ENCODE measurements around the gene CST3.

CST3 gene

DNA sequence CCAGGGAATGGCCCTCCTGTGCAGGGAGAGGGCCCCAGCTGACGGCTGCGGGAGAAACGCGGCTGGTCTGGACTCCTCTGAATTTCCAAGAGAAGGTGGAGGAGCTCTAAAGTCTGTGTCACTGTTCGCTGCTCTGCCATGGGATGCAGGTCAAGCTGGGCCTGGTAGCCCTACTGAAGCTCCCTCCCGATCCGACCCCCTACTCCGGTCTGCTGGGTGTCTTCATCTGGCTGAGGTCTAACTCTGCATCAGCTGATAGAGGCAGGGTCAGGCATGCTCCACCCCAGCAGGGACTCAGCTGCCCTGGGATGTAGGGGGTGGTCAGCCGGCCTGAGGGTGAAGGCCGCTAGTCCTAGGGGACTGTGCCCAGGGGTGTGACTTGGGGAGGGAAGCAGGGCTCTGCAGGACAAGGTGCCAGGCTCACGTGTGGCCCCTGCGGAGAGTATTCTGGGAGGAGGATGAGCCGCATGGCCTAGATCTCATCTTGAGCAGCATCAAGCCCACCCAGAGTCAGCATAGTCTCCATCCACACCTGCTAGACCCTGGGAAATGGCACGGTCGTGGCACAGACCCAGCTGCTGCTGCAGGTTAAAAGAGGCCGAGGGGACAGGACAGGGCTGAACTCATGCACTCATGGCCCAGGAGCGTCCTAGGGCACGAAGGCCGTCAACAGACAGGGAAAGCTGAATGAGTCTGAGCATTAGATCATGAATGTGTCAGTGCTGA, 1.4 kb downstream of the CST3 start:
- TF ChIP-seq TAF1 (IDR thresholded peaks at IDR 0.05; ENCODE audit: borderline replicate concordance, insufficient read depth, low read length) (no peak), SIN3A (IDR thresholded peaks at IDR 0.05; ENCODE audit: borderline replicate concordance, insufficient read depth, low read length) (no peak), POLR2AphosphoS5 (IDR thresholded peaks at IDR 0.05; ENCODE audit: low read depth, low read length) (no peak), FOXP2 (optimal IDR thresholded peaks at IDR 0.05; ENCODE audit: borderline replicate concordance, extremely low read depth, extremely low read length, insufficient read depth) (no peak)
- TF ChIP-seq, protein P1, sequence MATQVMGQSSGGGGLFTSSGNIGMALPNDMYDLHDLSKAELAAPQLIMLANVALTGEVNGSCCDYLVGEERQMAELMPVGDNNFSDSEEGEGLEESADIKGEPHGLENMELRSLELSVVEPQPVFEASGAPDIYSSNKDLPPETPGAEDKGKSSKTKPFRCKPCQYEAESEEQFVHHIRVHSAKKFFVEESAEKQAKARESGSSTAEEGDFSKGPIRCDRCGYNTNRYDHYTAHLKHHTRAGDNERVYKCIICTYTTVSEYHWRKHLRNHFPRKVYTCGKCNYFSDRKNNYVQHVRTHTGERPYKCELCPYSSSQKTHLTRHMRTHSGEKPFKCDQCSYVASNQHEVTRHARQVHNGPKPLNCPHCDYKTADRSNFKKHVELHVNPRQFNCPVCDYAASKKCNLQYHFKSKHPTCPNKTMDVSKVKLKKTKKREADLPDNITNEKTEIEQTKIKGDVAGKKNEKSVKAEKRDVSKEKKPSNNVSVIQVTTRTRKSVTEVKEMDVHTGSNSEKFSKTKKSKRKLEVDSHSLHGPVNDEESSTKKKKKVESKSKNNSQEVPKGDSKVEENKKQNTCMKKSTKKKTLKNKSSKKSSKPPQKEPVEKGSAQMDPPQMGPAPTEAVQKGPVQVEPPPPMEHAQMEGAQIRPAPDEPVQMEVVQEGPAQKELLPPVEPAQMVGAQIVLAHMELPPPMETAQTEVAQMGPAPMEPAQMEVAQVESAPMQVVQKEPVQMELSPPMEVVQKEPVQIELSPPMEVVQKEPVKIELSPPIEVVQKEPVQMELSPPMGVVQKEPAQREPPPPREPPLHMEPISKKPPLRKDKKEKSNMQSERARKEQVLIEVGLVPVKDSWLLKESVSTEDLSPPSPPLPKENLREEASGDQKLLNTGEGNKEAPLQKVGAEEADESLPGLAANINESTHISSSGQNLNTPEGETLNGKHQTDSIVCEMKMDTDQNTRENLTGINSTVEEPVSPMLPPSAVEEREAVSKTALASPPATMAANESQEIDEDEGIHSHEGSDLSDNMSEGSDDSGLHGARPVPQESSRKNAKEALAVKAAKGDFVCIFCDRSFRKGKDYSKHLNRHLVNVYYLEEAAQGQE (IDR thresholded peaks at IDR 0.05; ENCODE audit: insufficient read depth in 1 of 2, low read depth in 2 of 2, low read length in 2 of 2) = no peak

DNA sequence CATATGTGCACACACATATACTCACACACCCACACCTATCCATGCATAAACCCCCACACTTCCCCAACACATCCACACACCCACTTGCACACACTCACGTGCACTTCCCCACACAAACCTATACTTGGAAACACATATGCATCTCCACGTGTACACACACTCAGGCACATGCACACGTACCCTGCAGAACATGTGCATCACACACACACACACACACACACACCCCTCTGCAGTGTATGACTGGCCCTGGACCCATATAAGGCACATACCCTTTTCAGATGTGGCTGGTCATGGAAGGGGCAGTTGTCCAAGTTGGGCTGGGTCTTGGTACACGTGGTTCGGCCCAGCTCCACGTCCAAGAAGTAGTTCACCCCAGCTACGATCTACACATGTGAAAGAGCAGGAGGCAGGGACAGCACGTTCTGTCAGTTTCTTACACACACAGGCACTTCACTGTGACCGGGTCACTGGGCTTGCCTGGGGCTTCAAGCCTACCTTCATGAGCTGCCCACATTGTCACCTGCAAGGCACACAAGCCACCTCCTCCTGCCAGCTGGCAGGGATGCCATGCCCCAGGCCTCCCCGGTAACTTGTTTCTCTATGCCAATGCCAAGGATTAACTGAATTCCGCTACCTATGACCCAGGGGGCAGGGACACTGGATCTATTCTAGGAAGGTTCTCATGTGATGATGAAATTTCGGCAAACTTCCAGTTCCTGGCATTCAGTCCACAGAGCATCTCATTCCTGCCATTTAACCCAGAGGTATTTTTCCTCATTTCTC, 2.6 kb downstream of the CST3 start:
- TF ChIP-seq, protein P1 (IDR thresholded peaks at IDR 0.05; ENCODE audit: insufficient read depth in 1 of 2, low read depth in 2 of 2, low read length in 2 of 2) = no peak
- TF ChIP-seq FOXP2 (optimal IDR thresholded peaks at IDR 0.05; ENCODE audit: borderline replicate concordance, extremely low read depth, extremely low read length, insufficient read depth) = no peak
- TF ChIP-seq TAF1 (IDR thresholded peaks at IDR 0.05; ENCODE audit: borderline replicate concordance, insufficient read depth, low read length) = no peak
- no peak for TF ChIP-seq POLR2AphosphoS5 (IDR thresholded peaks at IDR 0.05; ENCODE audit: low read depth, low read length)
- TF ChIP-seq SIN3A (IDR thresholded peaks at IDR 0.05; ENCODE audit: borderline replicate concordance, insufficient read depth, low read length) = no peak

DNA sequence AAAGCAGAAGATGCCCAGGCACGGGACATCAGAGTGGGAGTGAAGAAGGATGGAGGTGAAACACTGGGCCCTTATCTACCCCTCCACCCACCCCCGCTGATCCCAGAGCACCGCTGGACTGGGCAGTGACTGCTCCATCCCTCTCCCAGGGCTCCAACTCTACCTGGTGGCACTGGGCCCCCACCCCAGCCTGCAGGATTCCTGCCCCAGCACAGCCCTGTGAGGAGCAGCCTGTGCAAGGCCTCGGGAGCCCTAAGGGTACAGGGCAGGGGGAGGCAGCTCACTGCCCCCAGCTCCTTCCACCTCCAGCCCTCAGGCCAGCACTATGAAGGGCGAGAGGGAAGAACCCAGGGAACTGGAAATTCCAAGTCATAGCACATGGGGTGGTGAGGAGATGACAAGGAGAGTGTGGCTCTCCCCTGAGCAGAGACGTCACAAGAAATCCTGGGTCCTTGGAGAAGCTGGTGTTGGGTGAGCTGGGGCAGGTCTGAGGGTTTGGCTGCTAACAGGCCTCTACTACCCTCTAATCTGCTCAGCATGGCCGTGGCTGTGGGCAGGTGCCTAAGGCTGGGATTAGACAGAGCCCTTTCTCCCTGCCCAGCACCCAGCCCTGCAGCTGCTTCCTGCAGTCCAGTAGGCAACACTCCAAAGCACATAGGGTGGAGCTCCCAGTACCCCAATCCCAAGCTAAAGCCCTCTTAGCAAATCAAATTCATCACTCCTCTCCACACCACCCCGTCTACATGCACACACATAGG, 3.5 kb downstream of the CST3 start:
- TF ChIP-seq TAF1 (IDR thresholded peaks at IDR 0.05; ENCODE audit: borderline replicate concordance, insufficient read depth, low read length) = no peak
- TF ChIP-seq, protein P1 (IDR thresholded peaks at IDR 0.05; ENCODE audit: insufficient read depth in 1 of 2, low read depth in 2 of 2, low read length in 2 of 2) = no peak
- TF ChIP-seq POLR2AphosphoS5 (IDR thresholded peaks at IDR 0.05; ENCODE audit: low read depth, low read length) = no peak
- TF ChIP-seq FOXP2 (optimal IDR thresholded peaks at IDR 0.05; ENCODE audit: borderline replicate concordance, extremely low read depth, extremely low read length, insufficient read depth) = no peak
- no peak for TF ChIP-seq SIN3A (IDR thresholded peaks at IDR 0.05; ENCODE audit: borderline replicate concordance, insufficient read depth, low read length)

DNA sequence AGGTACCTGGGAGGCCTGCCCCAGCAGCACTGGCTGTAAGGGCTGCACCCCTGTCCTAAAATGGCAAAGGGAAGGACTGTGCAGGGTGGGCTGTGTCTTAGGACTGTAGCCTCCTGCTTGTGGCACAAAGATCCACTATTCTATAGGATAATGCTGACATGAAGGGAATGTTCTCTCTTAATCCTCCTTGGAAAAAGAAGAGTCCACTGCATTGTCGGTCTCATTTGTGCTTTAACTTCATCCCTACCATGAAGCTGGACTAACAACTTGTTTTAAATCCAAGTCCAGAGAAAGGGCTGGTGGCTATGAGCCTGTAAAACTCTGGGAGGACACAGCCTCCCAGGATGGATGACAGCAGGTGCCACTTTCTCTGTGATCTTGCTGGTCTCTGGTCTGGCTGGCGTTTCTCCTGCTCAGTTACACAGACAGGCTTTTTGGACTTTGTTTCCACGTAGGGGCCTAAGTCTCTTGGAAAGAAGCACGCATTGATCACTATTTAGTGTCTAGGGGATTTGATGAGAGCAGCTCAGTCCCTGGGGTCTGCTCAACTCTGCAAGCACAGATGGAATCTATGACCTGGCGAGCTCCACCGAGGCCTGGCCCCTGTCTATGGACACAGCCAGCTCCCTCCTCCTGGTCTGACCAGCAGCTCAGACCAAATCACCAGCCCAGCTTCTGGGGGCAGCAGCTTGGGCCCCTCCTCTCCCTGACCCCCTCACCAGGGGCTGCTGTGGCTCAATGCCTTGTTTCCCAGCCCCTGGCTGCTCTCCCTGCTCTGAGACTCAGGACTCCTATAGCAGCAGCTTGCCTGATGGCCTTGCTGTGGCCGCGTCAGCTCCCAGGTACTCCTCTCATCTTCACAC, 4.8 kb downstream of the CST3 start:
- TF ChIP-seq SIN3A (IDR thresholded peaks at IDR 0.05; ENCODE audit: borderline replicate concordance, insufficient read depth, low read length) (no peak), FOXP2 (optimal IDR thresholded peaks at IDR 0.05; ENCODE audit: borderline replicate concordance, extremely low read depth, extremely low read length, insufficient read depth) (no peak), TAF1 (IDR thresholded peaks at IDR 0.05; ENCODE audit: borderline replicate concordance, insufficient read depth, low read length) (no peak), POLR2AphosphoS5 (IDR thresholded peaks at IDR 0.05; ENCODE audit: low read depth, low read length) (no peak)
- TF ChIP-seq, protein P1 (IDR thresholded peaks at IDR 0.05; ENCODE audit: insufficient read depth in 1 of 2, low read depth in 2 of 2, low read length in 2 of 2) = no peak

Data from PFSK-1 (cell line).